ENCODE measurements around the gene CKLF.

CKLF gene

DNA sequence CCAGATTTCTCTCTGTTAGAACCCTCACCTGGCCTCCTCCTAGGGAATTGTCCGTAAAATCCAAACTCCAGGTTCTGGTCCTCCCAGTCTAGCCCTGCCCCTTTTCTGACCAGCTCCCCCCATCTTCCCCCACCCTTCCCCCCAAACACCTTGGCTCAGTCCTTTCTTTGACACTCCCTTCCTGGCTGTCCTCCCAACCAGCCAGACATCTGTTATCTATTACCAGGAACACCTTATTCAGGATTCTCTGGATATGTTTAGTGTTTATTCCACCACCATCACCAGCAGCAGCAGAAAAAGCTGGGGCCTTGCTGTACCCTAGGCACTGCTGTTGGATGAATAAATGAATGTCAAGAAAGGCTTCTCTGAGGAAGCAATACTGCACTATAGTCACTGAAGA is 48.1 kb downstream of the CKLF start:
- TF ChIP-seq, protein P1, sequence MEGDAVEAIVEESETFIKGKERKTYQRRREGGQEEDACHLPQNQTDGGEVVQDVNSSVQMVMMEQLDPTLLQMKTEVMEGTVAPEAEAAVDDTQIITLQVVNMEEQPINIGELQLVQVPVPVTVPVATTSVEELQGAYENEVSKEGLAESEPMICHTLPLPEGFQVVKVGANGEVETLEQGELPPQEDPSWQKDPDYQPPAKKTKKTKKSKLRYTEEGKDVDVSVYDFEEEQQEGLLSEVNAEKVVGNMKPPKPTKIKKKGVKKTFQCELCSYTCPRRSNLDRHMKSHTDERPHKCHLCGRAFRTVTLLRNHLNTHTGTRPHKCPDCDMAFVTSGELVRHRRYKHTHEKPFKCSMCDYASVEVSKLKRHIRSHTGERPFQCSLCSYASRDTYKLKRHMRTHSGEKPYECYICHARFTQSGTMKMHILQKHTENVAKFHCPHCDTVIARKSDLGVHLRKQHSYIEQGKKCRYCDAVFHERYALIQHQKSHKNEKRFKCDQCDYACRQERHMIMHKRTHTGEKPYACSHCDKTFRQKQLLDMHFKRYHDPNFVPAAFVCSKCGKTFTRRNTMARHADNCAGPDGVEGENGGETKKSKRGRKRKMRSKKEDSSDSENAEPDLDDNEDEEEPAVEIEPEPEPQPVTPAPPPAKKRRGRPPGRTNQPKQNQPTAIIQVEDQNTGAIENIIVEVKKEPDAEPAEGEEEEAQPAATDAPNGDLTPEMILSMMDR (IDR thresholded peaks at IDR 0.05; ENCODE audit: low read depth, low read length, missing control alignments), result no peak
- no peak overlapping the region for H3K4me3 ChIP-seq (ENCODE audit: low read depth, low read length)

DNA sequence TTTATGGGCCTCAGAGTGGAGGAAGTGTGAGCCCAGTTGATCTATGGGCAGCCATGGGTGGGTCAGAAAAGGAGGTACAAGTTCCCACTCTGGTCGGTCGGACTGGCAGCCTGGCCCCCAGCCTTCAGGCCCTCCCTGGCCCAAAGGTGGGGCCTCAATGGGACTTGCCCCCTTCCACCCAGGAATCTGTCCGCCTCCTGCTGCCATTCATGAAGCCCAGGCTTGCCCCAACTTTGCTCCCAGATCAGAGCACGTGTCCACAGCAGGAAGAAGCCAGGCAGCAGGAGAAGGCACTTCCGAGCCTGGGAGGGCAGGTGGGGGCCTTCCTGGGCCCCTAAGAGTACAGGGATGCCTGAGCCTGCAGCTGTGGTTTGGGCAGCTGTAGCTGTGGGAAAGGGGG is 49.1 kb downstream of the CKLF start:
- TF ChIP-seq, protein P1 (IDR thresholded peaks at IDR 0.05; ENCODE audit: low read depth, low read length, missing control alignments), result no peak
- DNase-seq (ENCODE audit: low read depth), result no peak
- no peak overlapping the region for H3K4me3 ChIP-seq (ENCODE audit: low read depth, low read length)

More for the DNA sequence above, 48.1 kb downstream of the CKLF start:
- DNase-seq (ENCODE audit: low read depth), result no peak

GRCh38 chr16:66603537-66604375 is 51.4 kb downstream of the CKLF start:
- no peak for DNase-seq (ENCODE audit: low read depth)
- TF ChIP-seq, protein P1 (IDR thresholded peaks at IDR 0.05; ENCODE audit: low read depth, low read length, missing control alignments), result no peak
- H3K4me3 ChIP-seq (ENCODE audit: low read depth, low read length), result peak overlapping the region; percentile 38

DNA sequence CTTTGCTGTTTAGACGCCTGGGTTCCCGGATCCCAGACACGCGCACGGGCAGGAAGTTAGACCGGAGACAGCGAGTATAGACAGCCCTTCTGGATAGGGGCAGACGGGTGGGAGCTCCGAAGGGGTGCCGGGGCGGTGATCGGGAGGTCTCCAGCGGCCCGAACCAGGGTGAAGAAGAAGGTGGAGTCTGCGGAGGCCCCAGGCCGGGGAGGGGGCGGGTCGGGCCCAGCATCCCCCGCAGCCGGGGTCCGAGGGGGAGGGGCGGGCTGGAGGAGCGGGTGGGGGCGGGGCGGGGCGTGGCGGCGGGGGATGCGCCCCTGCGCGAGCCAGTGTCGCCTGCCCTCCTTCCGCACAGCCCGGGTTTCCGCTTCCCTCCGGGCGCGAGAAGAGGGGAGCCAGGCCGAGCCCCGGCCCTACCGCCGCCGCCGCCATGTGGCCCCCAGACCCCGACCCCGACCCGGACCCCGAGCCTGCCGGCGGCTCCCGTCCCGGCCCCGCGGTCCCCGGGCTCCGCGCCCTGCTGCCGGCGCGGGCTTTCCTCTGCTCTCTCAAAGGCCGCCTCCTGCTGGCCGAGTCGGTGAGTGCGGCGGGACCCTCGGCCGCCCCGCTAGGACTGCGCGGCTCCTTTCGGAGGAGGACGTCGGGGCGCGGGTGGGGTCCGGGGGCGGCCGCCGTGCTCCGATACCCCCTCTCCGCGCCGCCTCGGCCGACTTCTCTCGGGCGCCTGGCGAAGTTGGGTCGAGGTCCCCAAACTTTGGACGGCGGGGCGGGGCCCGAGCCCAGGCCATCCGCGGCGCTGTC is 52.2 kb downstream of the CKLF start, which contains the start of gene CMTM3:
TSS of gene CMTM3 (plus strand) at position 329 of the 801 bp plus-strand sequence. CDS start at position 431, 102 bp downstream.
- no peak for DNase-seq (ENCODE audit: low read depth)

DNA sequence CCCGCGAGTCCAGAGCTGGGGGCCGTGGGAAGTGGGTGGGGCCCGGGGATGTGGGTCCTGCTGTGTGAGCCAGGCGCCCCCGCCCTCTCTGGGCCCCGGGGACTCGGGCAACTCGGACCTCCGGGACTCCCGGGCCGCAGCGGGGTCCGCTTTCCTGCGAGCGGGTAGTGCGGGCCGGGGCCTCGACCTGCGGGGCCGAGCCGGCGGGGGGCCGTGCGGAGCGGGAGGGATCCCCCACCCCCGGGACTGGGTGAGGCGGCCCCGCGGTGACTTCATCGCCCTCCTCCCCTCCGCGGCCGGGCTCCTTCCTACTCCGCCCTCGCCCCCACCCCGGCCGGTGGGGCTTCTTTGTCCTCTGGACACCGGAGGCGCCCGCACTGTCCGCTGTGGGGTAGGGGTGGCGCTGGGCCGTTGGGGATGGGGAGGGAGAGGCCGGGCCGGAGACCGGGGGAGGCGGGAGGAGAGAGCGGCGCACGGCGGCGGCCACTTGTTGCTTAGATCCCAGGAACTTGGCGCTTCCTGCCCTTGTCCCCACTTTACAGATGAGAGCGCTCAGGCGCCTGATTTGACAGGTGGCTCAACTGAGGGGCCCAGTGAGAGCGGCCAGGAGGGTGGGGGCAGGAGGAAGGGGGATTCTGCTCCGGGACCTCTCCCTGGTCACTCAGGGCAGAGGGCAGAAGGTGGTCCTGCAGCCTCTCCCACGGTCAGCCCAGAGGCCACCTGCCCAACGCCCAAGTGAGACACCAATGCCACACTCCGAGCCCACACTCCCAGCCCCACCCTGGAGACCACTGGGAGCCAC is 53.0 kb downstream of the CKLF start:
- H3K4me3 ChIP-seq (ENCODE audit: low read depth, low read length), result peak overlapping the region; percentile 58
- TF ChIP-seq, protein P1 (IDR thresholded peaks at IDR 0.05; ENCODE audit: low read depth, low read length, missing control alignments), result no peak
- DNase-seq (ENCODE audit: low read depth), result no peak

More for the DNA sequence above, 52.2 kb downstream of the CKLF start, which contains the start of gene CMTM3:
- TF ChIP-seq, protein P1 (IDR thresholded peaks at IDR 0.05; ENCODE audit: low read depth, low read length, missing control alignments), result peak; percentile 60
- H3K4me3 ChIP-seq (ENCODE audit: low read depth, low read length), result peak within 1 kb of the TSS; percentile 58

- DNase-seq (ENCODE audit: low read depth), result no peak
- peak overlapping the region; percentile 58 for H3K4me3 ChIP-seq (ENCODE audit: low read depth, low read length)
Observed at GRCh38 chr16:66605979-66606751, 53.8 kb downstream of the CKLF start.

More at GRCh38 chr16:66605979-66606751, 53.8 kb downstream of the CKLF start:
- TF ChIP-seq, protein P1 (IDR thresholded peaks at IDR 0.05; ENCODE audit: low read depth, low read length, missing control alignments), result no peak
